Measurements from ENCODE around the gene NXN.

DNA sequence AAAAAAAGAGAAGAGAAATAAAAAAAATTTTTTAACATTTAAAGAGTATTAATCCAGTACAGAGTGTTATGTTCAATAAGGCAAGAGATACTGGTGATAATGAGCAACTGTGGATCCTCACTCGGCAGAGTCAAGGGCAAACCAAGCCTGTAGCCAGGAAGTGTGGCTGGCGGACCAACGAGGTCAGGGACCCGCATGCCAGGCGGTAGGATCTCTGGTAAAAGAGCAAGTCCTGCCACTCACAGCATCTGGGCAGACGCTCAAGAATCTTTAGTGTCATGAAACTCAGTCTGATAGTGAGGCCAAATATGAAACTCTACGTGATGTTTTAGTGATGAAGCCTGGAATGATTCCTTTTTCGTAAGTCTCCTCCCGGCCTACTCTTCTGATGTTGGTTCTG, 219.2 kb downstream of the NXN start:
- TF ChIP-seq EZH2 (IDR thresholded peaks at IDR 0.05; ENCODE audit: borderline replicate concordance, low read depth, low read length, poor library complexity, severe bottlenecking) (no peak), CTCF (conservative IDR thresholded peaks at IDR 0.05; ENCODE audit: low read depth, low read length) (no peak)

All from A673 (cell line).